ENCODE measurements around the gene SASH1. TPM values are rescaled to one million over a fixed set of nuclear protein-coding genes. Genes with fewer than 3 reads are reported as not detected.

The SASH1 gene
- total and polyA plus RNA-seq, 2 of the 8 experiments (the other 6 are each of a cell fraction or from before 2014, with no cell fraction given) = 6.0 to 20.2 TPM

- TF ChIP-seq RBBP5 (IDR thresholded peaks at IDR 0.05; ENCODE audit: borderline replicate concordance, low read depth, low read length) = peak; percentile 56; the same call in 1 of the 2 replicates
- 0 out of 2 replicates have a peak, but pooled peaks have one; percentile 30 for TF ChIP-seq CREB1 (IDR thresholded peaks at IDR 0.05)
- TF ChIP-seq KDM1A (IDR thresholded peaks at IDR 0.05; ENCODE audit: borderline replicate concordance, low read length) = peak; percentile 46; the same call in 1 of the 2 replicates
- TF ChIP-seq POLR2A (IDR thresholded peaks at IDR 0.05; ENCODE audit: control extremely low read depth in 1 of 2, low read depth in 2 of 2, low read length in 2 of 2) = peak; percentile 59 to 63
- no peak for TF ChIP-seq HDAC6 (IDR thresholded peaks at IDR 0.05; ENCODE audit: low read depth, low read length)
- peak; percentile 15; the same call in 1 of the 2 replicates for TF ChIP-seq SP1 (IDR thresholded peaks at IDR 0.05; ENCODE audit: low read depth, low read length)
- TF ChIP-seq TAF7 (optimal IDR thresholded peaks at IDR 0.05; ENCODE audit: borderline replicate concordance, low read depth, low read length) = peak; percentile 41
- peak; percentile 93 for TF ChIP-seq CHD1 (IDR thresholded peaks at IDR 0.05; ENCODE audit: low read depth, low read length)
- TF ChIP-seq TAF1 (IDR thresholded peaks at IDR 0.05; ENCODE audit: low read depth, low read length) = peak; percentile 87
- TF ChIP-seq CEBPB (IDR thresholded peaks at IDR 0.05; ENCODE audit: low read depth, low read length) = peak; percentile 39; the same call in 1 of the 2 replicates
- no peak for TF ChIP-seq CBX5 (IDR thresholded peaks at IDR 0.05; ENCODE audit: low read depth, low read length)
- peak; percentile 74 for TF ChIP-seq ASH2L (IDR thresholded peaks at IDR 0.05; ENCODE audit: low read length)
- no peak for TF ChIP-seq TCF12 (IDR thresholded peaks at IDR 0.05; ENCODE audit: low read depth, low read length)
- TF ChIP-seq EGR1 (IDR thresholded peaks at IDR 0.05; ENCODE audit: borderline replicate concordance, low read depth, low read length) = no peak; the same call in 1 of the 2 replicates
- TF ChIP-seq ATF3 (IDR thresholded peaks at IDR 0.05; ENCODE audit: insufficient read depth, low read depth, low read length) = no peak
- peak; percentile 77 for TF ChIP-seq E2F6 (IDR thresholded peaks at IDR 0.05)
- TF ChIP-seq POLR2AphosphoS5 (IDR thresholded peaks at IDR 0.05; ENCODE audit: low read depth, low read length) = peak; percentile 44
- TF ChIP-seq SIN3A (conservative IDR thresholded peaks at IDR 0.05 in 1 of 2, IDR thresholded peaks at IDR 0.05 in 1 of 2; ENCODE audit: low read depth in 1 of 2, low read length in 2 of 2) = peak; percentile 27 to 67; a peak in 2 of 4 replicates
- peak in 1 of 2 experiments; percentile 98; a peak in 2 of 3 replicates for TF ChIP-seq EP300 (IDR thresholded peaks at IDR 0.05; ENCODE audit: borderline replicate concordance in 1 of 2, low read depth in 2 of 2, low read length in 2 of 2)
- peak; percentile 96 for TF ChIP-seq JUND (IDR thresholded peaks at IDR 0.05; ENCODE audit: low read length)
Observed at GRCh38 chr6:148342350-148343046, at the start of gene SASH1 (continued).

All from H1 (cell line).